GM21360 (cell line): ENCODE measurements around the gene KRTAP21-1.
"Not testable (repeated sequence)": the region's sequence is repeated elsewhere in the genome, so short reads cannot be mapped to it uniquely, and the experiment has no call there.

Experiments used
- ATAC-seq: cut with Tn5 transposase; IDR thresholded peaks from one replicate; pipeline ENCODE4 v1.9.1; 2021; ENCODE audit warnings: mild to moderate bottlenecking, moderate library complexity; ENCODE audit not compliant: unreplicated experiment

Gene KRTAP21-1

GRCh38 chr21:30755328-30755727 lies at the start of gene KRTAP21-1:
Gene KRTAP21-1, minus strand, starts transcription at chr21:30755428. Its CDS starts 50 bp downstream, at chr21:30755378.
- ATAC-seq = not testable (repeated sequence)

DNA sequence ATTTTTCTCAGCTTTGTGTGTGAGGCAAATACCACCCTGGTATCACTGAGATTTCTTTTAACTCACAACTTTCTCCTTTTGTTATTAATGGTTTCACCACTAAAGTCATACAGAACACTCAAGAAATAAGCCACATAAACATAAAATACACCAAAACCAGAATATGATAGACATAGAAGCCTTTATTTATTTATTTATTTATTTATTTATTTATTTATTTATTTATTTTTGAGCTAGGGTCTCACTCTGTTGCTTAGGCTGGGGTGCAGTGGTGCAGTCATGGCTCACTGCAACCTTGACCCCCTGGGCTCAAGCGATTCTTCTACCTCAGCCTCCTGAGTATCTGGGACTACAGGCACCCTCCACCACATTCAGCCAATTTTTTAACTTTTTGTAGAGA lies 45.4 kb upstream of the KRTAP21-1 start:
- no peak for ATAC-seq

DNA sequence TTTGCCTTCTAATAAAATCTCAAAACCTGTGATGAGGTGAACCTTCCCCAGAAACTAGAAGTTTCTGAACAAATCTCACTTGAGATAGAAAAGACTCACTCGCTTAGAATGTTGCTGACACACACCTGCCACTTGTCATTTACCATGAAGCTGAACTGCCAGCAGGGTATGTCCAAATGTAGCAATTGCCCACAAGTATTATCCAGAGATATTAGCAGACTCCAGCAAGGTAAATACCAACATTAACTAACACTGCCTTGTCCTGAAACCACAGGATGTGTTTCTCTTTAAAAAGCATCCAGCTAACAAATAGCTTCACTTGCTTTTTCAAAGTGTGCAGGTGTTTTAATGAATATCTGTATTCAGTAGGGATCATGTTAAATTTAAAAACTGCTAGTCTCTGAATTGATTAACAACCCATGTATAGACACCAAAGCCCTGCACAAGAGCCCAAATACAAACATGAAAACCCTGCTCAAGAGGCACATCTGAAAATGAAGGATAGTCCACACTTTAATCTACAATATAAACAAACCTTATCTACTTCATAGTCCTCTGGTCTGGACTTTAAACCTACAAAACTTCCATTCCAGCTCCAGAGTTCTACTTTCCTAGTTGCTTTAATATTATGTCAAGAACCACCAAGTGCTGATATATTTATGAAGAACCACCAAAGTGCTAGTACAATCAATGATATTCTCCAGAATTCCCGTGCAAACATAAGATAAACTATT lies 38.5 kb upstream of the KRTAP21-1 start:
- no peak for ATAC-seq

DNA sequence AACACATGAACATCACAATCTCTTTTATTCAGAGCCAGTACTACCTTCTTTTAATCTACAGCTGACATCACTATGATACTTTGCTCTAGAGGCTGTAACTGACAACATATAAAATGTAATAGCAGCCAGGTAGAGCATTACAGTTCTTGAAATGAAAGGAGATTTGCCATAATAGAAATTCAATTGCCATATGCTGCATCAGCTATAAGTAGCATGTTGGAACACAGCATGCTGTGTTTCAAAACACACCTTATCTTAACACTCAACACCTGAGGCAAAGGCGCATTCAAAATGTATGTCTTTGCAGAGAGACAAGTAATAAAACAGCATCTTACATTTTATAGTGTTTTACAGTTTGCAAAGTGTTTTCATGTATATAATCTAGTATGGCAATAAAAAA lies 24.0 kb upstream of the KRTAP21-1 start:
- no peak for ATAC-seq

DNA sequence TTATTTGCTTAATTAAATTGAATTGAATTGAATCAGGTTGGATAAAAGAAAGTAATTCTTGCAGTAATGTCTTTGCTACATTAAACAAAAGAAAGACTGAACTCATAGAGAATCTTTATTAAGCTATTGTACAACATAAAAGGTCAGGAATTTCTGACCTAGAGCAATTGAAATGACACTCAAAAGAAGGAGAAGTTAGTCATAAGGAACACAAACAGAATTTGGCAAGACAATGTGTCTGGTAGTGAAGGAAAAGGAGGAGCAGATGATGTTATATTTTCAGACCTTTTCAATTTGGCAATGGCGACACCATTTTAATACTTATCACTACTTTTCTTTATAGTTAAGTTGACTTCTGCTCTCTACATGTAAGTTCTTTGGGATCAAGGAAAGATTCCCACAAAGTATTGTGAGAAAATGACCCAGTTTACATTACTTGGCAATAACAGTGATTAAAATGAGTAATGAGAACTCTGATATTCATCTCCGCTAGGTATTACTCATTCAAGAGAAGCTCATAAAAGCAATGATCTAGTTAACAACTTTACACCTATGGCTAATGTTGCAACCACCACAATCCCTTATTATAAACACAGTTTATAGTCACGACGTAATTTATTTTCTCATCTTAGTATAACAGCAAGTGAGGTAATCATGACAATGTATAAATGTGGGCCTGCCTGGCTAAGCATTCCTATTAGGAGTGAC lies 14.7 kb upstream of the KRTAP21-1 start:
- no peak for ATAC-seq

GRCh38 chr21:30760776-30761175 lies 5.5 kb upstream of the KRTAP21-1 start:
- no peak for ATAC-seq

DNA sequence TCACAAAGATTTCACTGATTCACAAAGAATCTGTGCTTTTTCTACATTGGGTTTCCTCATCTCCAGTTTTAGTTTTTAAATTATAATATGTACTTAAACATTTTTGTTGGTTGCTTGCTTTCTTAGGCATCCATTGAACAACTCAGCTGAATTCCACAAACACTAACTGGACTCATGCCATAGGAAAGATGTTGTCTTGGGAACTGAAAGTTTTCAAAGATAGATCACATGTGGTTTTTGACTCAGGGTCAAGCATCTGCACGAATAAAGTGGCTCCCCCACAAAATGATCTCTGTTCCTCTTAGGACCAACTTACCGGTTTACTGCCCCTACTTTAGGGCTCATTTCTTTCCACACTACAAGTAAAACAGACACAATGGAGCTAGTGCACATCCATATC lies 3.1 kb upstream of the KRTAP21-1 start:
- ATAC-seq = no peak

DNA sequence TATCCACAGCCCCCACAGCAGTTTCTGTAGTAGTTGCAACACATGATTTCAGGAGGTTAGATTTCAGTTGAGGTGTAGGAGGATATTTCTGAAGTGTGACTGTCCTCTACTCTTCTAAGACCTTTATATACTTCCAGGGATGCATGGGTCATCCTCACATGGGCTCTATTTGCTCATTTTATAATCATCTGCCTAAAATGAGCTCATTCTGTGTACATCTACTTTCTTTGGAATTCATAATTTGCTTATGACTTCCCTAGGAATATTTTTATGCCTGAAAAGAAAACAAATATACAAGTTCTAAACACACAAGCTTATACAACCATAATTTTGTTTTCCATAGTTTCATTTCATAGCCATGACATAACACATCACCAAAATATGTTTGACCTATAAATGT lies 8.1 kb downstream of the KRTAP21-1 start, which contains the start of gene KRTAP21-2:
Gene KRTAP21-2 (minus strand): TSS at position 101 of the 400 bp plus-strand sequence. CDS start 57 bp downstream, at position 44.
- ATAC-seq = no peak

DNA sequence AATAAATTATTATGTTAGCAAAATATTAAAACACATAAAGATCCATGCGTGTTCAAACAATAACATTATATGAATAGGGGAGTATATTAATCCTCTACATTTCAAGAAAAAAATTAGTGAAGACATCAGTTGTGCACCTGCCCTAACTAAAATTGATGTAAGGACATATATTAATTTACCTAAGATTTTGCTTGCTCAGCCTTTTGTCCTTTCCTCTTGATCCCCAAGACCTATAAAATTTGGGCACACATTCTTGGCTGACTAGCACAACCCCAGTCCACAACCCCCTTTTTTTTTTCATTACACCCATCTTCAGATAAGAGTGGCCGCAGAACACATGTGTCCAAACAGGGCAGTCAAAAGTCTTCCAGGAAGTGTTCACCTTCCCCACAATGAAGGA lies 14.8 kb downstream of the KRTAP21-1 start:
- no peak for ATAC-seq

GRCh38 chr21:30733026-30733425 lies 22.2 kb downstream of the KRTAP21-1 start:
- ATAC-seq = no peak

GRCh38 chr21:30726726-30727125 lies 28.5 kb downstream of the KRTAP21-1 start:
- ATAC-seq = no peak

- ATAC-seq = no peak
These were observed 35.8 kb downstream of the KRTAP21-1 start for GRCh38 chr21:30719401-30719800.

- no peak for ATAC-seq
These were observed 36.9 kb downstream of the KRTAP21-1 start, which contains the start of gene KRTAP21-3 for GRCh38 chr21:30718239-30718909. Gene KRTAP21-3, minus strand, starts transcription at chr21:30718777. Its CDS starts 18 bp downstream, at chr21:30718759.

- ATAC-seq = no peak
These were observed 38.1 kb downstream of the KRTAP21-1 start for GRCh38 chr21:30717105-30717504.

- no peak for ATAC-seq
These were observed 40.3 kb downstream of the KRTAP21-1 start for GRCh38 chr21:30714946-30715345.

GRCh38 chr21:30714456-30714855 lies 40.8 kb downstream of the KRTAP21-1 start:
- no peak for ATAC-seq

DNA sequence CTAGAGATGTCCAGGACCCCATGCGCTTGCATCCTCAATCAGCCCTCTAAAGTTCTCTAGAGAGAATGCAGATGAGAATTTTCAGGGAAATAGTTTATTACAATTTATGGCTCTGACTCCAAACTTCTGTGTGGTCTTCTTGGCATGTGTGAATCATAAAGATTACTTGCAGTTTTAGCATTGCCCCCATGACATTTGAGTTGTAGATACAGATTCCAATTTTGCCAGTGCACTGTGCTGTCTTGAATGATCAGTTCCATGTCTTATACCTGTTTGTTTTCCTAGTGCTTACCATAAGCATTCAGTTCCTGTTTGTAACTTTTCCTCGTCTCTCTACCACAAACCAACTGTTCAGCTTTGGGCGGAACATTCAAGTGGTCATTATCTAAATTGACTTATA lies 41.5 kb downstream of the KRTAP21-1 start:
- ATAC-seq = no peak

DNA sequence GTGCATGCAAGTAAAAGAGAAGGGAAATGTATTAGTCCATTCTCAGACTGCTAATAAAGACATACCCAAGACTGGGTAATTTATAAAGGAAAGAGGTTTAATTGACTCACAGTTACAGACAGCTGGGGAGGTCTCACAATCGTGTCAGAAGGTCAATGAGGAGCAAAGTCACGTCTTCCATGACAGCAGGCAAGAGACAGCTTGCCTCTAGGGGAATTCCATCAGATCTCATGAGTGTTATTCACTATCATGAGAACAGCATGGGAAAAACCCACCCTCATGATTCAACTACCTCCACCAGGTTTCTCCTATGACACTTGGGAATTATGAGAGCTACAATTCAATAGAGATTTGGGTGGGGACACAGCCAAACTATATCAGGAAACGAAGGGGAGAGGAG lies 44.7 kb downstream of the KRTAP21-1 start:
- no peak for ATAC-seq

GRCh38 chr21:30707409-30707808 lies 47.8 kb downstream of the KRTAP21-1 start:
- ATAC-seq = no peak
